GM18517 (cell line): ENCODE data around the gene ARHGAP8.
"Not testable (repeated sequence)": the region's sequence is repeated elsewhere in the genome, so short reads cannot be mapped to it uniquely, and the experiment has no call there.

Experiments
- ATAC-seq: cut with Tn5 transposase; IDR thresholded peaks from one replicate; pipeline ENCODE4 v1.9.1; 2021; ENCODE audit warnings: mild to moderate bottlenecking, moderate library complexity; ENCODE audit not compliant: unreplicated experiment

ARHGAP8 gene

DNA sequence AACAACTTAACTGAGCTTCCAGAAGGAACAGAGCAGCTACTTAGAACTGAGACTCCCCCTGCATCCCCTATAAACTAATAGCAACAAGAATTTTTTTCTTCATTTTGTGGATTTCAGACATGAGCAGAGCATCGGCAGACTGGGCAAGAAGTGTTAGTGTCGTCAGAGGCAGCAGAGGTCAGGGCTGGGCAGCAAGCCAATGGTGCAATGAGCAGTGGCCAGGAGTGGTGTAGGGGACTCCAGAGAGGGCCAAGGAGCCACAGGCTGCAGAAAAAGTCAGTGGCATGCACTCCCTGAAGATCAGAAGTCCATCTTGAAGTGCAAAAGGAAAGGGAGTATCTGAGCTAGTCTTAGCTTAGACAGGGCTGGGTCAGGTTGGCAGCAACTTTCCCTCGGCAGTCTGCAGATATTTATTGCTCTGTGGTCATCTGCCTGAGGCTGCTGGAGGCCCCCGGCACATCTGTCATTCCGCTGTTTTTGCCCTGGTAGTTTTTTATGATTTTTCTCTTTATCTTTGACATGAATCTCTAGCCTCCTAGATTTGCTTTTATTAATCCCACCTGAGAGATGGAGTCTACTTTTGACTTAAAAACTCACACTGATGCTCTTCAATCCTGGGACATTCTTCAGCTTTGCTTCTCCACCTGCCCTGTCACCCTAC lies 152.2 kb downstream of the ARHGAP8 start:
- ATAC-seq, result not testable (repeated sequence)

DNA sequence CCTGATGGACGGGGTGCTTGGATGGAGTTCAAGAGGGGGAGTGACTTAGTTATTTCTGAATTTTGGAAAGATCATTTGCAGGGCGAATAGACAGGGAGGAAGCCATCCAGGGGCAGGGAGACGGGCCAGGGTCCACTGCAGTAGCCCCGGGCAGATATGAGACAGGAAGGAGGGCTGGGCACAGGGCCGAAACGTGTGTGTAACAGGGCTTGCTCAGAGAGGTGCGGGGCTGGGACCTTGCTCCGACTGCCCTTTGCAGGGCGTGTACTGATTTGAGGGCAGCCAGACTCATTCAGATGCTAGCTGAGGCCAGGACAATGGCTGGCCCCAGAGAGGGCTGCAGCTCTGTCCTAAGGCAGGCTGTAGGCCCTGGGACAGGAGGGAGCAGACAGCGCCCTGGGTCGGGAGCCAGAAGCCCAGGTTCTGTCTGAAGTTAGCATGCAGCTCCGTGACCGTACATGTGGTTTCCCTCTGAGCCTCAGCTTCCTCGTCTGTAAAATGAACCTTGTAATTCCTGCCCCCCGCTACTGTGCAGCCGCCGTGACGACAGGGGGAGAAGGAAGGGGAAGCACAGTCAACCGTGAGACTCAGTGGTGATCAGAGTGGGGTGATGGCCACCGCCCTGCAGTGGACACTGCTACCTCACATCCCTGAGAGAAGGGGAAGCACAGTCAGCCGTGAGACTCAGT lies 154.0 kb downstream of the ARHGAP8 start:
- ATAC-seq, result no peak

DNA sequence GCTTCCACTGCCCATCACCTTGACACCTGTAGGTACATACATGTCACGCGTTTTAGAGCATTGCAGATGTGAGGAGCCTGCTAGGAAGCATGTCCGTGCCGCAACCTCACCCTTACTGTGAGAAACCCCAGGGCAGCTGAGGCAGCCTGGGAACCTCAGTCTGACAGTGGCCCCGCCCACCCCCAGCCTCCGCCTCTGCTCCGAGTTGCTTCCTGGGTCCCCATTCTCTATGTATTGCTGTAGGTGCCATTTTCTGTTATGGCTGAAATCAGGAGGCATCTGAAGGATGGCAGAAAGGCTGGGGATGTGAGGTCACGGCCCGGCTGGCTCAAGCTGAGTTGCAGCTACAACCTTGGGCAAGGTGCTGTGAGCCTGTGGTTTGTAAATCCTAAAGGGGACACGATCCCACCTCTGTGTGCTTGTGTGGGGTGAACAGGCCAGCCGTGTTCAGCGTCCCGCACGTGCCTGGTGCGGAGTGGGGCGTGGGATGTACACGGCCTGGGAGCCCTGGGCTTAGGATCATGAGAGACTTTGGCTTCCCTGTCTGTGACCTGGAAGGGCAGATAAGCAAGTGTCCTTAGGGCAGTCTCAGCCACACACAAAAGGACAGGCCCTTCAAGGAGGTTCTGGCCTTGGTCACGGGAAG lies 154.7 kb downstream of the ARHGAP8 start:
- ATAC-seq, result no peak

DNA sequence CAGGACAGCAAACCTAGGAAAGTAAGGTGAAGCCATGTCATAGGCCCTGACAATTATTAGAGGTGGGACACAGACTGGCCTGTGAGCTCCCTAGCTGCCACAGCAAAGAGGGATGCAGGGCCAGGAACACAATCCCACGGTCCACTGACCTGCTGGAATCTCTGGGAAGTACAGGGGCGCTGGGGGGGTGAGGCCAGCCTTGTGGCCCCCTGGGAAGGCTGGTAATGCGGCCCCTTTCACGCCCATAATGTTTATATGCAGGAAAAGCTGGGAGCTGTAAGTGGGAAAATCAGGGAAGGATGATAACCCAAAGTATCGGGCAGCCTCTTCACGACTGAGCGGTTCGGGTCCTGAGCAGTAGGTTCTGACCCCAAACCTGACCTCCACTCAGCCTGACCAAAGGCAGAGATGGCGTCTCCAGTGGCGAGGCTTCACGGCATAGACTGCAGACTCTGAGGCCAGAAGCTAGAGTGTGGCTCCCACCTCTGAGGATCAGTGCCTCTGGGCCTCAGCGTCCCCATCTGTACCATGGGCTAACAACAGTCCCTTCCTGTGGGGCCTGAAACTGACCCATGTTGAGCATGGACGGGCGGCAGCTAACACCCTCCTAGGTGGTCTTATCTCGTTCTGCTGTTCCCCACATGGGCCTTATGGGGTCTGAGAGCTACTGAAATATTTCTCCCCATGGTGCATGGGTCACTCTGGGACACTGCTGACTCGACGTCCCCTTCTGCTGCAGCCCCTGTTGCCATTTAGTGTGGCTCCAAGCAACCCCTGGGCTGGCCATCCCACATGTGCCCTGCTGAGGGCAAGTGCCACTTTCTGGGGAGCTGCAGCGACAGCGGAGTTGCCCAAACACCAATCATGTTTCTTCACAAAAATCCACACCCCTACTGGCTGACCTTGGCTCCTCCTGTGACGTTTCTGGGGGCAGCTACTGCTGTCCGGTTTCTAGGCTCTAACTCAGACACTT lies 155.7 kb downstream of the ARHGAP8 start:
- ATAC-seq, result no peak

DNA sequence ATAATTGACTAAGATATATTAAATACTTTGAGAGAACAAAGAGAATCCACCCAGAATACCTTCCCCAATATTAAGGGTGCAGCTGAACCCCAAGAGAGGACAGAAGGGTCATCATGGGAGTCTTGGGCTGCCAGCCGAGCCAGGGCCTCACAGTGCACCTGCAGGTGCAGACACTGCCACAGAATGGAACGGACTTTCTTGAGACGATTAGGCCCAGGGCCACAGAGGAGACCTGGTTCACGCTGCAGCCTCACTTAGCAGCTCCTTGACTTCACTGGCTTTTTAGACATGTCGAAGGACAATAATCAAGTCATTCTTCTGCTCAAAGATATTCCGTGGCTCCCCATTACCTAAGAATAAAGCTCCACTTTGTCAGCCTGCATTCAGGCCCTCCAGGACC lies 156.9 kb downstream of the ARHGAP8 start:
- no peak for ATAC-seq
